ENCODE results near the gene MTOR. TPM values are rescaled to one million over a fixed set of nuclear protein-coding genes. Genes with fewer than 3 reads are reported as not detected.

The MTOR gene
- total RNA-seq, 4 donors from 2014 or later: 32.9 to 43.7 (median 39.3) TPM

GRCh38 chr1:11072216-11072917 is 190.0 kb downstream of the MTOR start:
- WGBS: 81% methylated on average over 13 of the region's 13 CpGs
- Histone ChIP-seq H3K27me3 (no peaks in the 10 kb centered on the region), H3K27ac (no peak overlapping the region), H3K36me3 (peaks cover 100% of the 10 kb centered on the region), H3K4me3 (no peak overlapping the region), H3K4me1 (no peaks in the 10 kb centered on the region), H3K9me3 (no peaks in the 10 kb centered on the region)
- peak; percentile 22 to 31 for DNase-seq (ENCODE audit: low spot score in 2 of 2)
- TF ChIP-seq EP300 (IDR thresholded peaks at IDR 0.05) (no peak), POLR2AphosphoS5 (IDR thresholded peaks at IDR 0.05) (no peak), CTCF (IDR thresholded peaks at IDR 0.05) (no peak), POLR2A (IDR thresholded peaks at IDR 0.05) (no peak)

GRCh38 chr1:11071463-11072215 is 190.7 kb downstream of the MTOR start:
- Histone ChIP-seq H3K9me3 (no peaks in the 10 kb centered on the region), H3K27ac (no peak overlapping the region), H3K36me3 (peaks cover 100% of the 10 kb centered on the region), H3K4me1 (no peaks in the 10 kb centered on the region), H3K27me3 (no peaks in the 10 kb centered on the region), H3K4me3 (no peak overlapping the region)
- TF ChIP-seq EP300 (IDR thresholded peaks at IDR 0.05) (no peak), POLR2A (IDR thresholded peaks at IDR 0.05) (no peak), CTCF (IDR thresholded peaks at IDR 0.05) (no peak), POLR2AphosphoS5 (IDR thresholded peaks at IDR 0.05) (no peak)
- 78% methylated on average over 15 of the region's 15 CpGs for WGBS
- peak; percentile 22 to 44 for DNase-seq (ENCODE audit: low spot score in 2 of 2)

GRCh38 chr1:11070876-11071275 is 191.5 kb downstream of the MTOR start:
- WGBS: 78% methylated on average over 11 of the region's 11 CpGs
- no peak overlapping the region for H3K27ac ChIP-seq
- no peaks in the 10 kb centered on the region for H3K4me1 ChIP-seq
- DNase-seq (ENCODE audit: low spot score in 2 of 2): peak; percentile 41 to 57
- H3K4me3 ChIP-seq: no peak overlapping the region
- peaks cover 100% of the 10 kb centered on the region for H3K36me3 ChIP-seq
- H3K9me3 ChIP-seq: no peaks in the 10 kb centered on the region
- TF ChIP-seq POLR2A (IDR thresholded peaks at IDR 0.05): no peak
- no peak for TF ChIP-seq CTCF (IDR thresholded peaks at IDR 0.05)
- TF ChIP-seq POLR2AphosphoS5 (IDR thresholded peaks at IDR 0.05): no peak
- no peak for TF ChIP-seq EP300 (IDR thresholded peaks at IDR 0.05)
- H3K27me3 ChIP-seq: no peaks in the 10 kb centered on the region

GRCh38 chr1:11068600-11069473 is 193.5 kb downstream of the MTOR start:
- Histone ChIP-seq H3K27ac (no peak overlapping the region), H3K9me3 (no peaks in the 10 kb centered on the region), H3K36me3 (peaks cover 95% of the 10 kb centered on the region), H3K27me3 (no peaks in the 10 kb centered on the region), H3K4me3 (no peak overlapping the region), H3K4me1 (peaks cover under 1% of the 10 kb centered on the region)
- DNase-seq (ENCODE audit: low spot score in 2 of 2): peak; percentile 26 to 61
- 83% methylated on average over 17 of the region's 17 CpGs for WGBS
- TF ChIP-seq EP300 (IDR thresholded peaks at IDR 0.05) (no peak), POLR2A (IDR thresholded peaks at IDR 0.05) (no peak), POLR2AphosphoS5 (IDR thresholded peaks at IDR 0.05) (no peak), CTCF (IDR thresholded peaks at IDR 0.05) (no peak)

All from suprapubic skin (tissue), 4 donors.